ENCODE results near the gene CRYL1. TPM values are rescaled to one million over a fixed set of nuclear protein-coding genes. Genes with fewer than 3 reads are reported as not detected.

The CRYL1 gene
- total RNA-seq, 1 donor from 2014 or later = 18.0 TPM

GRCh38 chr13:20466371-20466770, 59.3 kb downstream of the CRYL1 start:
- no peak for ATAC-seq (ENCODE audit: poor library complexity)
- no peak for DNase-seq
- intact Hi-C loops (cut with DNase I) = no loop called here

GRCh38 chr13:20465218-20465879, 60.3 kb downstream of the CRYL1 start:
- intact Hi-C loops (cut with DNase I) = no loop called here
- DNase-seq (no peak), ATAC-seq (ENCODE audit: poor library complexity) (peak; percentile 40)

GRCh38 chr13:20462921-20463320, 62.7 kb downstream of the CRYL1 start:
- DNase-seq = no peak
- intact Hi-C loops (cut with DNase I) = no loop called here
- peak; percentile 45 for ATAC-seq (ENCODE audit: poor library complexity)

- intact Hi-C loops (cut with DNase I) = no loop called here
- DNase-seq (no peak), ATAC-seq (ENCODE audit: poor library complexity) (peak; percentile 40)
These were observed 63.1 kb downstream of the CRYL1 start for GRCh38 chr13:20462533-20462915.

- ATAC-seq (ENCODE audit: poor library complexity) (peak; percentile 84), DNase-seq (no peak)
- intact Hi-C loops (cut with DNase I) = no loop called here
These were observed 63.7 kb downstream of the CRYL1 start for GRCh38 chr13:20461860-20462532.

- ATAC-seq (ENCODE audit: poor library complexity) = no peak
- DNase-seq = no peak
- intact Hi-C loops (cut with DNase I) = no loop called here
These were observed 64.2 kb downstream of the CRYL1 start for GRCh38 chr13:20461481-20461859.

GRCh38 chr13:20460761-20461160, 64.9 kb downstream of the CRYL1 start:
- intact Hi-C loops (cut with DNase I) = no loop called here
- DNase-seq (no peak), ATAC-seq (ENCODE audit: poor library complexity) (no peak)

GRCh38 chr13:20457670-20458069, 68.0 kb downstream of the CRYL1 start:
- intact Hi-C loops (cut with DNase I) = no loop called here
- ATAC-seq (ENCODE audit: poor library complexity) (peak; percentile 52), DNase-seq (no peak)

- peak; percentile 23 for ATAC-seq (ENCODE audit: poor library complexity)
- no peak for DNase-seq
- intact Hi-C loops (cut with DNase I) = no loop called here
These were observed 68.9 kb downstream of the CRYL1 start for GRCh38 chr13:20456737-20457136.

GRCh38 chr13:20451397-20451796, 74.3 kb downstream of the CRYL1 start:
- intact Hi-C loops (cut with DNase I) = no loop called here
- DNase-seq (no peak), ATAC-seq (ENCODE audit: poor library complexity) (no peak)

- ATAC-seq (ENCODE audit: poor library complexity) = no peak
- DNase-seq = no peak
- intact Hi-C loops (cut with DNase I) = no loop called here
These were observed 77.2 kb downstream of the CRYL1 start for GRCh38 chr13:20448470-20448869.

- intact Hi-C loops (cut with DNase I) = no loop called here
- ATAC-seq (ENCODE audit: poor library complexity) = peak; percentile 78
These were observed 78.8 kb downstream of the CRYL1 start for GRCh38 chr13:20446900-20447299.

GRCh38 chr13:20446405-20446804, 79.3 kb downstream of the CRYL1 start:
- peak; percentile 94 for ATAC-seq (ENCODE audit: poor library complexity)

More at GRCh38 chr13:20446900-20447299, 78.8 kb downstream of the CRYL1 start:
- no peak for DNase-seq

GRCh38 chr13:20442798-20443381, 82.8 kb downstream of the CRYL1 start:
- intact Hi-C loops (cut with DNase I) = no loop called here
- DNase-seq = no peak
- no peak for ATAC-seq (ENCODE audit: poor library complexity)

More at GRCh38 chr13:20446405-20446804, 79.3 kb downstream of the CRYL1 start:
- intact Hi-C loops (cut with DNase I) = no loop called here
- DNase-seq = no peak

- intact Hi-C loops (cut with DNase I) = no loop called here
- ATAC-seq (ENCODE audit: poor library complexity) (no peak), DNase-seq (no peak)
These were observed 83.3 kb downstream of the CRYL1 start for GRCh38 chr13:20442375-20442774.

- intact Hi-C loops (cut with DNase I) = no loop called here
- no peak for ATAC-seq (ENCODE audit: poor library complexity)
These were observed 83.8 kb downstream of the CRYL1 start for GRCh38 chr13:20441879-20442278.

GRCh38 chr13:20441056-20441455, 84.6 kb downstream of the CRYL1 start:
- DNase-seq (no peak), ATAC-seq (ENCODE audit: poor library complexity) (no peak)
- intact Hi-C loops (cut with DNase I) = no loop called here

More at GRCh38 chr13:20441879-20442278, 83.8 kb downstream of the CRYL1 start:
- no peak for DNase-seq

GRCh38 chr13:20439261-20439660, 86.4 kb downstream of the CRYL1 start:
- DNase-seq (no peak), ATAC-seq (ENCODE audit: poor library complexity) (no peak)
- intact Hi-C loops (cut with DNase I) = no loop called here

- ATAC-seq (ENCODE audit: poor library complexity) (peak; percentile 26), DNase-seq (no peak)
- intact Hi-C loops (cut with DNase I) = no loop called here
These were observed 86.9 kb downstream of the CRYL1 start for GRCh38 chr13:20438801-20439200.

- intact Hi-C loops (cut with DNase I) = no loop called here
- DNase-seq (no peak), ATAC-seq (ENCODE audit: poor library complexity) (no peak)
These were observed 89.2 kb downstream of the CRYL1 start for GRCh38 chr13:20436505-20436904.
